ENCODE measurements around the gene PRKN.

GRCh38 chr6:162226803-162227202 is 500.8 kb downstream of the PRKN start:
- TF ChIP-seq CTCF (IDR thresholded peaks at IDR 0.05) (no peak), POLR2A (IDR thresholded peaks at IDR 0.05) (no peak)
